Iris pigment epithelial cell (primary cell): Measurements from ENCODE around the gene PDE12.
"Not testable (repeated sequence)": the region's sequence is repeated elsewhere in the genome, so short reads cannot be mapped to it uniquely, and the experiment has no call there.

Source experiments
- DNase-seq: peaks from one replicate; pipeline ENCODE4 v3.0.0-alpha.2; 2011; ENCODE audit warnings: low read depth

The PDE12 gene

GRCh38 chr3:57583544-57583943 is 27.5 kb downstream of the PDE12 start:
- no peak for DNase-seq

GRCh38 chr3:57586778-57587177 is 30.7 kb downstream of the PDE12 start:
- no peak for DNase-seq

DNA sequence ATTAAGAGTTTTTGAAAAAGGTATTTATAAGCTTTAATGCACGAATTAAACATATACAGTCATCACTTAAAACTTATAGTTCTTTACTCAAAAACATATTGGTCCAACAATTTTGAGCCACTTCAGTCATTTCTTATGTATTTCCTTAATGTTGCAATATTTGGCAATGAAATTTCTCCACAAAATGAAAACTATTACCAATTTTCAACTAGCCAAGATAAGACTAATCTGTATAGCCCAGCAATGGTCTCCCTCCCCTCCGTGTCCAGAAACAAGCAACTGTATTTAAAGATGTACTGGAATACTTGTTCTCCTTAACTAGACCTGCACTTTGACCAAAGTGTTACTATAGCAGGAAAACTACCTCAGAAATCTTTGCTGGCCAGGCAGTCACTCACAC is 31.8 kb downstream of the PDE12 start:
- no peak for DNase-seq

DNA sequence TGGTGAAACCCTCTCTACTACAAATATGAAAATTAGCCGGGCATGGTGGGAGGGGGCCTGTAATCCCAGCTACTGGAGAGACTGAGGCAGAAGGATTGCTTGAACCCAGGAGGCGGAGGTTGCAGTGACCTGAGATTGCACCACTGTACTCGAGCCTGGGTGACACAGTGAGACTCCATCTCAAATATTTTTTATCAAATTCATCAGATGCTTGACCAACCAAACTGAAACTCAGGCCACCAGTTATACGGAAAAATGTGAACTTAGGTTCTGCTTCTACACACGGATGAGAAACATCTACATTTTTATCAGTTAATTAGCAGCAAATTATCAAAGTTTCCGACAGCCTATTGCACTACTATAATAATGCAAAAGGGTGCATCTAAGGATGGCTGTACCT is 36.2 kb downstream of the PDE12 start:
- DNase-seq, result no peak

GRCh38 chr3:57594144-57594543 is 38.1 kb downstream of the PDE12 start:
- no peak for DNase-seq

GRCh38 chr3:57594576-57594975 is 38.5 kb downstream of the PDE12 start:
- DNase-seq, result no peak

- peak; percentile 97 for DNase-seq
Observed at GRCh38 chr3:57596495-57597126, 40.5 kb downstream of the PDE12 start.

- DNase-seq, result peak; percentile 100
Observed at GRCh38 chr3:57597127-57597923, 41.3 kb downstream of the PDE12 start, which contains the start of gene ARF4. Gene ARF4, minus strand, starts transcription at chr3:57597344. Its CDS starts 204 bp downstream, at chr3:57597140.

DNA sequence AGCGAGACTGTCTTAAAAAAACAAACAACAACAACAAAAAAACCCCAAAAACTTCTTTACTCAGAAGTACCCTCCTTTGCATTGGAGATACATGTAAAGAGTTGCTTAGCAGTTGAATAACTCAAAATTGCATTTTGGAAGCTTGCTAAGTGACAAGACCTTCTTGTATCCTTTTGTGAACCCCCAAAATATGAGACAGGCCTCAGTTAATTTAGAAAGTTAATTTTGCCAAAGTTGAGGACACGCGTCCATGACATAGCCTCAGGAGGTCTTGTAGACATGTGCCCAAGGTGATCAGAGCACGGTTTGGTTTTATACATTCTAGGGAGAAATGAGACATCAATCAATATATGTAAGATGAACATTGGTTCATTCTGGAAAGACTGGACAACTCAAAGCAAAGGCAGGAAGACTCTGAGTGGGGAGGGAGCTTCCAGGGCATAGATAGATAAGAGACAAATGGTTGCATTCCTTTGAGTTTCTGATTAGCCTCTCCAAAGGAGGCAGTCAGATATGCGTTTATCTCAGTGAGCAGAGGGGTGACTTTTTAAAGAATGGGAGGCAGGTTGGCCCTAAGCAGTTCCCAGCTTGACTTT is 42.8 kb downstream of the PDE12 start:
- no peak for DNase-seq

- no peak for DNase-seq
Observed at GRCh38 chr3:57600195-57600594, 44.1 kb downstream of the PDE12 start.

- DNase-seq, result no peak
Observed at GRCh38 chr3:57604971-57605370, 48.9 kb downstream of the PDE12 start.

DNA sequence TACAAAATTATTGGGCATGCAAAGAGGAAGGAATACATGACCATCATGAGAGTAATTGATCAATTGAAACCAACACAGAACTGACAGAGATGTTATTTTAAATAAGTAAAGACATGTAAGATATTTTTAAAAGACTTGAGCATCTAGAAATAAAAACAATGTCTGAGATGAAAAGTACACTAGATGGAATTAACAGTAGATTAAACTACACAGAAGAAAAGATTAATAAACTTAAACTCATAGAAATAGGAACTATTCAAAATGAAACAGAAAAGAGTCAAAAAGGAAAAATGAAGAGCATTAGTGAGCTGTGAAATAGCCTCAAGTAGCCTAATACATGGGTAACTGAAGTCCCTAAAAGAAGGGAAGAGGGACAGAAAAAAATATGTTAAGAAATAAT is 49.6 kb downstream of the PDE12 start:
- no peak for DNase-seq

DNA sequence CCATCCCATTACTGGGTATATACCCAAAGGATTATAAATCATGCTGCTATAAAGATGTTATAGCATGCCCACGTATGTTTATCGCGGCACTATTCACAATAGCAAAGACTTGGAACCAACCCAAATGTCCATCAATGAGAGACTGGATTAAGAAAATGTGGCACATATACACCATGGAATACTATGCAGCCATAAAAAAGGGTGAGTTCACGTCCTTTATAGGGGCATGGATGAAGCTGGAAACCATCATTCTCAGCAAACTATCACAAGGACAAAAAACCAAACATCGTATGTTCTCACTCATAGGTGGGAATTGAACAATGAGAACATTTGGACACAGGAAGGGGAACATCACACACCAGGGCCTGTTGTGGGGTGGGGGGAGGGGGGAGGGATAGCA is 55.8 kb downstream of the PDE12 start:
- DNase-seq, result not testable (repeated sequence)

GRCh38 chr3:57616233-57616632 is 60.2 kb downstream of the PDE12 start:
- DNase-seq, result no peak
